Natural killer cell (primary cell): ENCODE measurements around the gene THEM5. TPM values are rescaled to one million over a fixed set of nuclear protein-coding genes. Genes with fewer than 3 reads are reported as not detected.

Experiments
- ATAC-seq, 3 donors: fragments of 150-1000 bp in 2 of 3; fragments of 200-7000 bp in 1 of 3; cut with Tn5 transposase; 1 replicate in 1 of 3; 2 replicates in 2 of 3; pipeline ENCODE4 v1.10.0; 2021; ENCODE audit warnings: mild to moderate bottlenecking in 2 of 3, moderate library complexity in 2 of 3
- DNase-seq, 2 donors: peaks; one replicate each; pipeline versions ENCODE4 v3.0.0 to v3.0.0-alpha.2; 2013 to 2021; ENCODE audit warnings: mixed read lengths in 1 of 2
- H3K27ac ChIP-seq: one replicate; pipeline ENCODE4 v1.5.1; 2013; ENCODE audit warnings: mild to moderate bottlenecking, low read length
- H3K27me3 ChIP-seq: one replicate; pipeline ENCODE4 v1.6.1; 2013; ENCODE audit warnings: low read length; ENCODE audit not compliant: control insufficient read depth, insufficient read depth
- H3K36me3 ChIP-seq: one replicate; pipeline ENCODE4 v1.6.1; 2013; ENCODE audit warnings: low read length; ENCODE audit not compliant: control insufficient read depth, insufficient read depth
- H3K4me1 ChIP-seq: one replicate; pipeline ENCODE4 v1.6.1; 2013; ENCODE audit warnings: low read length; ENCODE audit not compliant: control insufficient read depth, insufficient read depth
- H3K4me3 ChIP-seq: one replicate; pipeline ENCODE4 v1.5.1; 2013; ENCODE audit warnings: low read length
- H3K9me3 ChIP-seq: one replicate; pipeline ENCODE4 v1.6.1; 2013; ENCODE audit warnings: low read length; ENCODE audit not compliant: control insufficient read depth, insufficient read depth
- H3K27ac Mint-ChIP-seq, 2 donors: one replicate each; pipeline ENCODE4 v1.8.0; 2022; ENCODE audit warnings: mild to moderate bottlenecking in 2 of 2, mixed read lengths in 2 of 2, moderate library complexity in 1 of 2
- H3K27me3 Mint-ChIP-seq, 2 donors: one replicate each; pipeline ENCODE4 v1.8.0; 2022; ENCODE audit warnings: low read depth in 2 of 2, mixed read lengths in 2 of 2
- H3K36me3 Mint-ChIP-seq: one replicate; pipeline ENCODE4 v1.8.0; 2022; ENCODE audit warnings: mixed read lengths
- H3K4me1 Mint-ChIP-seq, 2 donors: one replicate each; pipeline ENCODE4 v1.8.0; 2022; ENCODE audit warnings: mixed read lengths in 2 of 2
- H3K4me3 Mint-ChIP-seq: one replicate; pipeline ENCODE4 v1.8.0; 2022; ENCODE audit warnings: mild to moderate bottlenecking, moderate library complexity, mixed read lengths
- H3K9me3 Mint-ChIP-seq, 2 donors: one replicate each; pipeline ENCODE4 v1.8.0; 2022; ENCODE audit warnings: mixed read lengths in 2 of 2
- CTCF ChIP-seq: fragments of 200-600 bp; IDR thresholded peaks from one replicate; pipeline ENCODE4 v1.8.0; 2022; ENCODE audit warnings: antibody characterized with exemption
- WGBS: methylation state at CpG from one replicate; pipeline ENCODE4 v1.1.7; 2013; ENCODE audit warnings: missing lambda C conversion rate; ENCODE audit not compliant: insufficient coverage; 5-methylcytosine and 5-hydroxymethylcytosine counted together
- intact Hi-C: fragments of 100-400 bp; cut with micrococcal nuclease; formaldehyde crosslinking; loops from one replicate; pipeline ENCODE4 v1.14.2; 2022
- total RNA-seq, 4 donors: library from RNA; stranded (reverse); fragments of 120-200 nt in 1 of 4; gene quantifications; one replicate each; pipeline versions ENCODE4 v1.2.3 to v1.2.4, GENCODE V29; 2013 to 2022

THEM5 gene
- total RNA-seq, 3 donors from 2014 or later (not counting 1 experiment from before 2014, with no cell fraction given): 0.52 TPM; not detected in 2

DNA sequence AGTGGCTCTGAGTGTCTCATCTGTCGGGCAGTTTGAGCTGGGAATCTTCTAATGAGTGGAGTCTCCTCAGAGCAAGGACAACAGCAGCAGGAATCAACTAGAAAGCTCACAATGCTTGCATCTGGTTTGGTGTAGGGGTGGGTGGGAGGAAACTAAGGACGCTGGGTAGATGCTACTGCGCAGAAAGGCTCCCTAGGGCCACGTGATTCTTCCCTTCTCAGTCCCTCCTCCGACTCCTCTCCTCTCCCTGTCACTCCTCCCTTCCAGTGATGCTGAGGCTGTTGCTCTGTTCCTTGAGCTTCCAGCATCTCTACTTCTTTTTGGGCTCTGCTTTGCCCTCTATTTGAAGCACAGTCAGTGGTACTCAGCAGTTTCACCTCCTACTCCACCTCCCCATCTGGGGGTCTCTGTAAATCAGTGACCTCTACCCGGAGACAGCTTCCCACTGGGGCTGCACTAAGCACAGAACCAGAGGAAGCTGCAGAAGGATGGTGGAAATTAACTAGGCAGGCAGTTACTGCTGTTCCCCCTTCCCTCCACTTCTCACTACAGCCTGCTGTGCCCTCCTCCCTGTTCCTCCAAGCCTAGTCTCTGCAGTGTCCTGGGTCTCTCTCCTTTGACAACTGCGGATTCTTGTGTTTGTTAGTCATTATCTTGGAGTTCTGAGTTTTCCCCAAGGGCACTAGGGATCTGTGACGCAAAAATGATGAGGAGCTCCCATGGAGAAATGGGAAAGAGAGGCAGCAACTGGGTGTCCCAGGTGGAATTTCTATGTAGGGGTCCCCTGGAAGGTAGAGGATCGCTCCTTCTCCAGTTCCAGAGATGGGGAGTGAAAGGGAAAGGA, 54.1 kb downstream of the THEM5 start:
- peaks cover 13 to 15% of the 10 kb centered on the region in 2 donors for H3K4me1 Mint-ChIP-seq
- peaks cover 0 to 5% of the 10 kb centered on the region in 2 donors for H3K27me3 Mint-ChIP-seq
- H3K4me3 ChIP-seq: no peak overlapping the region
- 82% methylated on average over 9 of the region's 9 CpGs for WGBS
- peaks cover 3% of the 10 kb centered on the region for H3K36me3 Mint-ChIP-seq
- no peaks in the 10 kb centered on the region for H3K27me3 ChIP-seq
- no peak for ATAC-seq
- no peaks in the 10 kb centered on the region for H3K9me3 ChIP-seq
- no peak overlapping the region for H3K27ac ChIP-seq
- H3K9me3 Mint-ChIP-seq: no peaks in the 10 kb centered on the region
- H3K4me1 ChIP-seq: peaks cover 9% of the 10 kb centered on the region
- H3K36me3 ChIP-seq: no peaks in the 10 kb centered on the region
- intact Hi-C loops: no loop called here
- no peak for TF ChIP-seq CTCF
- H3K4me3 Mint-ChIP-seq: no peak overlapping the region
- H3K27ac Mint-ChIP-seq: no peak overlapping the region
- DNase-seq: no peak

- WGBS: 92% methylated on average over 5 of the region's 5 CpGs
These were observed 54.9 kb downstream of the THEM5 start for GRCh38 chr1:151798571-151798970.

More at GRCh38 chr1:151798571-151798970, 54.9 kb downstream of the THEM5 start:
- Mint-ChIP-seq H3K9me3 (no peaks in the 10 kb centered on the region), H3K4me3 (no peak overlapping the region), H3K27ac (no peak overlapping the region), H3K27me3 (peaks cover 0 to 5% of the 10 kb centered on the region in 2 donors), H3K36me3 (peaks cover 7% of the 10 kb centered on the region), H3K4me1 (peaks cover 13 to 15% of the 10 kb centered on the region in 2 donors)
- Histone ChIP-seq H3K4me1 (peaks cover 9% of the 10 kb centered on the region), H3K27me3 (no peaks in the 10 kb centered on the region), H3K36me3 (no peaks in the 10 kb centered on the region), H3K27ac (no peak overlapping the region), H3K4me3 (no peak overlapping the region), H3K9me3 (no peaks in the 10 kb centered on the region)
- no peak for DNase-seq
- TF ChIP-seq CTCF: no peak
- ATAC-seq: no peak
- intact Hi-C loops: no loop called here

Other genes starting within 250 kb of the THEM5 start
- gene SNX27, start 241.7 kb downstream of the THEM5 start, total RNA-seq: 10 to 100 TPM; 17.8 to 25.0 (median 23.7) TPM
- gene CELF3, start 136.9 kb downstream of the THEM5 start, total RNA-seq: not detected
- gene RIIAD1, start 132.2 kb downstream of the THEM5 start, total RNA-seq: not detected
- 100 to 1,000 TPM in 2 of 3 donors, 10 to 100 TPM in 1; 93.6 to 110 (median 107) TPM for gene MRPL9, start 90.2 kb downstream of the THEM5 start, total RNA-seq
- gene TDRKH, start 63.2 kb downstream of the THEM5 start, total RNA-seq: 10 to 100 TPM in 1 of 3 donors, 1 to 10 TPM in 2; 6.3 to 14.5 (median 8.0) TPM
- gene LINGO4, start 48.3 kb downstream of the THEM5 start, total RNA-seq: not detected
- gene RORC, start 21.9 kb downstream of the THEM5 start, total RNA-seq: under 1 TPM; 0.14 to 0.78 (median 0.70) TPM
- gene C2CD4D, start 13.9 kb downstream of the THEM5 start, total RNA-seq: under 1 TPM in 2 of 3 donors, not detected in 1; 0.20 to 0.24 TPM
- 10 to 100 TPM; 11.9 to 16.2 (median 15.5) TPM for gene THEM4, start 55.8 kb upstream of the THEM5 start, total RNA-seq
- 100 to 1,000 TPM; 142 to 200 (median 183) TPM for gene S100A10, start 140.1 kb upstream of the THEM5 start, total RNA-seq
- 100 to 1,000 TPM in 1 of 3 donors, 10 to 100 TPM in 2; 70.5 to 114 (median 88.9) TPM for gene S100A11, start 183.3 kb upstream of the THEM5 start, total RNA-seq
- not detected for gene TCHHL1, start 235.4 kb upstream of the THEM5 start, total RNA-seq